ENCODE results near the gene RUSC1.

- TF ChIP-seq EZH2 (IDR thresholded peaks at IDR 0.05; ENCODE audit: insufficient read depth, poor library complexity, severe bottlenecking), result no peak
- TF ChIP-seq EZH2phosphoT487 (IDR thresholded peaks at IDR 0.05; ENCODE audit: insufficient read depth, low read depth), result no peak
These were observed 19.3 kb upstream of the RUSC1 start, which contains the start of gene PKLR for GRCh38 chr1:155301342-155301841.
